Measurements from ENCODE around the gene UBE2L3. TPM values are rescaled to one million over a fixed set of nuclear protein-coding genes. Genes with fewer than 3 reads are reported as not detected.
A peak's percentile ranks its signal among the peaks of the same experiment; 100 is the strongest.
"Not testable (repeated sequence)": the region's sequence is repeated elsewhere in the genome, so short reads cannot be mapped to it uniquely, and the experiment has no call there.

UBE2L3 gene
- total and polyA plus RNA-seq, 4 donors, result 37.2 to 63.0 (median 44.0) TPM

DNA sequence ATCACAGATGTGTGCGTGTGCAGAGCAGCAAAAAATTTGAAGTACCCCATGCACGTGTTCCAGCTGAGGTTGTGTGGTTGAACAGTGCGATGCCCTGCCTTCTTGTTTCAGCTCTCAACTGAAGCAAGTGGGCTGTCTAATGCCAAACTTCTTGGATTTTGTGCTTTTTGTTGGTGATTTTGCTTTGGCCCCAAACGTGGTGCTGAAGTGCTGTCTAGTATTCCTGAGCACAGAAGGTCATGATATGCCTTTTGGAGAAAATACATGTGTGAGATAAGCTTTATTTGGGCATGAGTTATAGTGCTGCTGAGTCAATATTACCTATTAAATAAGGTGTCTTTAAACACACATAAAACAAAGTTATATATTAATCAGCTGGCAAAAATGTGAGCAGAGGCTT, 48.2 kb downstream of the UBE2L3 start:
- Histone ChIP-seq H3K4me1 (ENCODE audit: control insufficient read depth in 5 of 5, insufficient read depth in 5 of 5, low read length in 5 of 5) (peaks cover 0 to 5% (median 0%) of the 10 kb centered on the region in 5 donors), H3K4me3 (no peak overlapping the region), H3K36me3 (ENCODE audit: control insufficient read depth in 4 of 4, insufficient read depth in 4 of 4, low read length in 4 of 4) (peaks cover 3 to 22% (median 11%) of the 10 kb centered on the region in 4 donors), H3K27ac (ENCODE audit: low read depth in 1 of 2, low read length in 1 of 2) (no peak overlapping the region), H3K27me3 (ENCODE audit: control insufficient read depth in 3 of 3, insufficient read depth in 3 of 3, low read length in 2 of 3) (no peaks in the 10 kb centered on the region), H3K9me3 (ENCODE audit: control insufficient read depth in 4 of 4, insufficient read depth in 3 of 4, low read length in 3 of 4) (no peaks in the 10 kb centered on the region), H3K9ac (ENCODE audit: insufficient read depth in 1 of 2, low read length in 2 of 2) (no peak overlapping the region)
- no peak for ATAC-seq (ENCODE audit: insufficient read depth, low FRiP score)
- TF ChIP-seq CTCF (IDR thresholded peaks at IDR 0.05; ENCODE audit: control extremely low read depth, extremely low read depth), result no peak
- DNase-seq, result no peak
- 81 to 93% methylated on average over 4 of the region's 4 CpGs for WGBS, 2 donors

DNA sequence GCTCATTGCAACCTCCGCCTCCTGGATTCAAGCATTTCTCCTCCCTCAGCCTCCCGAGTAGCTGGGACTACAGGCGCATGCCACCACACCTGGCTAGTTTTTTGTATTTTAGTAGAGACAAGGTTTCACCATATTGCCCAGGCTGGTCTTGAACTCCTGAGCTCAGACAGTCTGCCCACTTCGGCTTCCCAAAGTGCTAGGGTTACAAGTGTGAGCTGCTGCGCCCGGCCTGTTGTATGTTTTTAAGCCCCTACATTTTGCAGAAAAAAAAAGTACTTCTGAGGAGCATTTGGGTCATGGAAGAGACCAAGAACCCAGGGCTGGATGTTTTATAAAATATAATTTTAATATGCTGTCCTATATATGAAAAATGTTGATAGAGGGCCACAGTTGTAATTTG, 49.8 kb downstream of the UBE2L3 start:
- H3K27ac ChIP-seq (ENCODE audit: low read depth in 1 of 2, low read length in 1 of 2); H3K4me1 ChIP-seq (ENCODE audit: control insufficient read depth in 5 of 5, insufficient read depth in 5 of 5, low read length in 5 of 5); H3K9me3 ChIP-seq (ENCODE audit: control insufficient read depth in 4 of 4, insufficient read depth in 3 of 4, low read length in 3 of 4); DNase-seq; H3K9ac ChIP-seq (ENCODE audit: insufficient read depth in 1 of 2, low read length in 2 of 2); ATAC-seq (ENCODE audit: insufficient read depth, low FRiP score); H3K27me3 ChIP-seq (ENCODE audit: control insufficient read depth in 3 of 3, insufficient read depth in 3 of 3, low read length in 2 of 3); H3K4me3 ChIP-seq: not testable (repeated sequence)
- peaks cover 0 to 13% (median 1%) of the 10 kb centered on the region in 4 donors for H3K36me3 ChIP-seq (ENCODE audit: control insufficient read depth in 4 of 4, insufficient read depth in 4 of 4, low read length in 4 of 4)
- 98% methylated on average over 6 of the region's 6 CpGs for WGBS, 2 donors

GRCh38 chr22:21621025-21621424, 53.5 kb downstream of the UBE2L3 start:
- peaks cover 0 to 26% (median under 1%) of the 10 kb centered on the region in 4 donors for H3K36me3 ChIP-seq (ENCODE audit: control insufficient read depth in 4 of 4, insufficient read depth in 4 of 4, low read length in 4 of 4)
- H3K9me3 ChIP-seq (ENCODE audit: control insufficient read depth in 4 of 4, insufficient read depth in 3 of 4, low read length in 3 of 4), result no peaks in the 10 kb centered on the region
- H3K9ac ChIP-seq (ENCODE audit: insufficient read depth in 1 of 2, low read length in 2 of 2), result no peak overlapping the region
- 94 to 95% methylated on average over 3 of the region's 3 CpGs for WGBS, 2 donors
- no peak overlapping the region for H3K27ac ChIP-seq (ENCODE audit: low read depth in 1 of 2, low read length in 1 of 2)
- no peak for ATAC-seq (ENCODE audit: insufficient read depth, low FRiP score)
- peaks cover 0 to 14% (median 2%) of the 10 kb centered on the region in 5 donors for H3K4me1 ChIP-seq (ENCODE audit: control insufficient read depth in 5 of 5, insufficient read depth in 5 of 5, low read length in 5 of 5)
- no peak overlapping the region for H3K4me3 ChIP-seq
- no peaks in the 10 kb centered on the region for H3K27me3 ChIP-seq (ENCODE audit: control insufficient read depth in 3 of 3, insufficient read depth in 3 of 3, low read length in 2 of 3)
- no peak for DNase-seq
- TF ChIP-seq CTCF (IDR thresholded peaks at IDR 0.05; ENCODE audit: control extremely low read depth, extremely low read depth), result no peak

DNA sequence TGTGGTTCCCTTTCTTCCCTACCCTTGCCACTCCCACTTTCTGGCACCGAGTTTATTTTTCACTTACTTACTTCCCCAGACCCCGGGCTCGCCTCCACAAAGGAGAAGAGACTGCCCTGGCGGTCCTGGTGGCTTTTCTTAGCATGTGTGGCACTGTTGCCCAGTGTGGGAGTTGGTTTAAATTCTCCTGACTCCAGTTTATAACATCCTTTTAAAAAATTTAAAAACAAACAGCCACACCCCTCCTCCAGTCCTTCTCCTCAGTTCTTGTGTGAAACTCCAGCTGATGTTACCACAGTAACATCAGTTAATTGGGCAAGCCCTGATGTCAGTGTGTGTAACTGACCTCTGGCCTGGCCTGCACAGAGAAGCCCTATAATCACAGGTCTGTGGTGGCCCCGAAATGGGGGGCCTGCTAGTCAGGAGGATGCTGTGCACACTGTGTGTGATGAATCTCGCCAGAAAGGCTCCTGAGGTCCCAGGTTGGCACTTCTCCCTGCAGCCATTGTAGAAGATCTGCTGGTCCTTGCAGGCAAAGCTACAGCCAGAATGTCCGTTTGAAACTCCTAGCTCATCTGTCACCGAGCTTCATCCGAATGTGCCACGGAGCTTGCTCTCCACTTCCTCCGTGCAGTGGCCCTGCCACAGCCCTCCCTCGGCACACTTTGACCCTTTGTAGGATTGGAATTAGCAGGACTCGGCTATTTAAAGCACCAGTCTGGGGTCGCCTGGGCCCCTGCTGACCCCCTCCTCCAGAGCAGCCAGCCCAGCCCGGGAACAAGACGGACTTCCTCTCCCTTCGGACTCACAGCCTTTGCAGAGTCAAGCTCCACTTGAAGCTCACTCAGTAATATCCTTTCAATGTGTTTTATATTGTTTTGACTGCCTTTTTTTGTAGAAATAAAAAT, 54.8 kb downstream of the UBE2L3 start:
- 46 to 67% methylated on average over 17 of the region's 17 CpGs for WGBS, 2 donors
- no peak for ATAC-seq (ENCODE audit: insufficient read depth, low FRiP score)
- H3K9me3 ChIP-seq (ENCODE audit: control insufficient read depth in 4 of 4, insufficient read depth in 3 of 4, low read length in 3 of 4), result no peaks in the 10 kb centered on the region
- peak in 1 of 3 donors; percentile 27 for DNase-seq
- peaks cover 0 to 14% (median 2%) of the 10 kb centered on the region in 5 donors for H3K4me1 ChIP-seq (ENCODE audit: control insufficient read depth in 5 of 5, insufficient read depth in 5 of 5, low read length in 5 of 5)
- no peak for TF ChIP-seq CTCF (IDR thresholded peaks at IDR 0.05; ENCODE audit: control extremely low read depth, extremely low read depth)
- H3K27ac ChIP-seq (ENCODE audit: low read depth in 1 of 2, low read length in 1 of 2), result peak overlapping the region in 1 of 2 donors; percentile 9
- no peak overlapping the region for H3K9ac ChIP-seq (ENCODE audit: insufficient read depth in 1 of 2, low read length in 2 of 2)
- H3K36me3 ChIP-seq (ENCODE audit: control insufficient read depth in 4 of 4, insufficient read depth in 4 of 4, low read length in 4 of 4), result peaks cover 0 to 28% (median under 1%) of the 10 kb centered on the region in 4 donors
- H3K27me3 ChIP-seq (ENCODE audit: control insufficient read depth in 3 of 3, insufficient read depth in 3 of 3, low read length in 2 of 3), result no peaks in the 10 kb centered on the region
- no peak overlapping the region for H3K4me3 ChIP-seq

Measured in lung (tissue), 12 donors.